ENCODE results near the gene AAMDC.

AAMDC gene

GRCh38 chr11:77806993-77807392 is 14.0 kb upstream of the AAMDC start:
- no peaks in the 10 kb centered on the region for H3K36me3 ChIP-seq (replicated peaks)
- H3K27ac ChIP-seq: no peak overlapping the region
- in situ Hi-C loops (cut with HindIII; ENCODE audit: low pct_ligation_motif_present, low sequenced_read_pairs): no loop called here
- TF ChIP-seq CTCF (IDR thresholded peaks at IDR 0.05; ENCODE audit: low read depth, low read length, missing control alignments): no peak
- H3K27me3 ChIP-seq (replicated peaks): no peaks in the 10 kb centered on the region
- DNase-seq: no peak
- H3K4me3 ChIP-seq (ENCODE audit: low read depth, low read length): no peak overlapping the region

GRCh38 chr11:77813256-77813655 is 7.7 kb upstream of the AAMDC start:
- Histone ChIP-seq H3K27ac (no peak overlapping the region), H3K4me3 (ENCODE audit: low read depth, low read length) (no peak overlapping the region), H3K27me3 (replicated peaks) (no peaks in the 10 kb centered on the region), H3K36me3 (replicated peaks) (no peaks in the 10 kb centered on the region)
- DNase-seq: no peak
- TF ChIP-seq CTCF (IDR thresholded peaks at IDR 0.05; ENCODE audit: low read depth, low read length, missing control alignments): no peak
- in situ Hi-C loops (cut with HindIII; ENCODE audit: low pct_ligation_motif_present, low sequenced_read_pairs): no loop called here

- H3K4me3 ChIP-seq (ENCODE audit: low read depth, low read length): no peak overlapping the region
- no peaks in the 10 kb centered on the region for H3K27me3 ChIP-seq (replicated peaks)
- DNase-seq: no peak
- no peak for TF ChIP-seq CTCF (IDR thresholded peaks at IDR 0.05; ENCODE audit: low read depth, low read length, missing control alignments)
- in situ Hi-C loops (cut with HindIII; ENCODE audit: low pct_ligation_motif_present, low sequenced_read_pairs): no loop called here
- H3K27ac ChIP-seq: no peak overlapping the region
- H3K36me3 ChIP-seq (replicated peaks): no peaks in the 10 kb centered on the region
Observed at GRCh38 chr11:77814848-77815247, 6.1 kb upstream of the AAMDC start.

GRCh38 chr11:77815459-77815858 is 5.5 kb upstream of the AAMDC start:
- no peak overlapping the region for H3K4me3 ChIP-seq (ENCODE audit: low read depth, low read length)
- in situ Hi-C loops (cut with HindIII; ENCODE audit: low pct_ligation_motif_present, low sequenced_read_pairs): no loop called here
- no peaks in the 10 kb centered on the region for H3K27me3 ChIP-seq (replicated peaks)
- H3K36me3 ChIP-seq (replicated peaks): no peaks in the 10 kb centered on the region
- no peak for TF ChIP-seq CTCF (IDR thresholded peaks at IDR 0.05; ENCODE audit: low read depth, low read length, missing control alignments)
- no peak overlapping the region for H3K27ac ChIP-seq
- no peak for DNase-seq

- in situ Hi-C loops (cut with HindIII; ENCODE audit: low pct_ligation_motif_present, low sequenced_read_pairs): no loop called here
- Histone ChIP-seq H3K36me3 (replicated peaks) (no peaks in the 10 kb centered on the region), H3K27me3 (replicated peaks) (no peaks in the 10 kb centered on the region), H3K4me3 (ENCODE audit: low read depth, low read length) (peak overlapping the region; percentile 87), H3K27ac (peak overlapping the region; percentile 76)
- DNase-seq: peak; percentile 87
- TF ChIP-seq CTCF (IDR thresholded peaks at IDR 0.05; ENCODE audit: low read depth, low read length, missing control alignments): peak; percentile 25
Observed at GRCh38 chr11:77819411-77819920, 1.5 kb upstream of the AAMDC start.

GRCh38 chr11:77819921-77820564 is 901 bp upstream of the AAMDC start:
- TF ChIP-seq CTCF (IDR thresholded peaks at IDR 0.05; ENCODE audit: low read depth, low read length, missing control alignments): no peak
- DNase-seq: no peak
- Histone ChIP-seq H3K27me3 (replicated peaks) (no peaks in the 10 kb centered on the region), H3K36me3 (replicated peaks) (no peaks in the 10 kb centered on the region), H3K27ac (peak overlapping the region; percentile 76), H3K4me3 (ENCODE audit: low read depth, low read length) (peak overlapping the region; percentile 87)
- in situ Hi-C loops (cut with HindIII; ENCODE audit: low pct_ligation_motif_present, low sequenced_read_pairs): no loop called here

Measured in brain microvascular endothelial cell (primary cell).